HG02840 (cell line): ENCODE measurements around the gene GCNT1.
A peak's percentile ranks its signal among the peaks of the same experiment; 100 is the strongest.
"Not testable (repeated sequence)": the region's sequence is repeated elsewhere in the genome, so short reads cannot be mapped to it uniquely, and the experiment has no call there.

ENCODE experiments used
- ATAC-seq: cut with Tn5 transposase; IDR thresholded peaks from one replicate; pipeline ENCODE4 v1.9.1; 2021; ENCODE audit warnings: mild to moderate bottlenecking, moderate library complexity, moderate number of reproducible peaks; ENCODE audit not compliant: unreplicated experiment, low FRiP score

The GCNT1 gene

GRCh38 chr9:76458903-76459693 is at the start of gene GCNT1:
Gene GCNT1, plus strand, starts transcription at chr9:76459182. Its CDS starts 43,200 bp downstream, at chr9:76502382.
- peak; percentile 84 for ATAC-seq

- ATAC-seq: no peak
These were observed 46.3 kb upstream of the GCNT1 start for GRCh38 chr9:76412638-76413037.

- no peak for ATAC-seq
These were observed 45.3 kb upstream of the GCNT1 start for GRCh38 chr9:76413658-76414057.

GRCh38 chr9:76414661-76415060 is 44.3 kb upstream of the GCNT1 start:
- ATAC-seq: peak; percentile 63

GRCh38 chr9:76415154-76415553 is 43.8 kb upstream of the GCNT1 start:
- no peak for ATAC-seq

GRCh38 chr9:76415731-76416130 is 43.3 kb upstream of the GCNT1 start:
- ATAC-seq: no peak

GRCh38 chr9:76417394-76417793 is 41.6 kb upstream of the GCNT1 start:
- ATAC-seq: no peak

GRCh38 chr9:76419782-76420380 is 39.1 kb upstream of the GCNT1 start:
- ATAC-seq: no peak

- ATAC-seq: no peak
These were observed 35.5 kb upstream of the GCNT1 start for GRCh38 chr9:76423216-76424177.

- ATAC-seq: no peak
These were observed 34.5 kb upstream of the GCNT1 start for GRCh38 chr9:76424491-76424890.

GRCh38 chr9:76425677-76426453 is 33.1 kb upstream of the GCNT1 start:
- no peak for ATAC-seq

- ATAC-seq: no peak
These were observed 32.1 kb upstream of the GCNT1 start for GRCh38 chr9:76426807-76427419.

GRCh38 chr9:76431601-76432000 is 27.4 kb upstream of the GCNT1 start:
- ATAC-seq: no peak

GRCh38 chr9:76433406-76433805 is 25.6 kb upstream of the GCNT1 start:
- no peak for ATAC-seq

- no peak for ATAC-seq
These were observed 25.1 kb upstream of the GCNT1 start for GRCh38 chr9:76433836-76434235.

- not testable (repeated sequence) for ATAC-seq
These were observed 24.1 kb upstream of the GCNT1 start for GRCh38 chr9:76434897-76435296.

- ATAC-seq: not testable (repeated sequence)
These were observed 21.8 kb upstream of the GCNT1 start for GRCh38 chr9:76437017-76437699.

GRCh38 chr9:76438841-76439588 is 20.0 kb upstream of the GCNT1 start:
- ATAC-seq: peak; percentile 83
